Muscle layer of duodenum (tissue), 2 donors: Measurements from ENCODE around the gene GYPE.
"Not testable (repeated sequence)": the region's sequence is repeated elsewhere in the genome, so short reads cannot be mapped to it uniquely, and the experiment has no call there.

Experiments
- H3K27ac ChIP-seq: one replicate; pipeline ENCODE4 v1.7.0; 2013; ENCODE audit warnings: mild to moderate bottlenecking, low read length
- H3K27me3 ChIP-seq: one replicate; pipeline ENCODE4 v1.7.0; 2013; ENCODE audit warnings: low read depth, mild to moderate bottlenecking, control low read depth, low read length
- H3K36me3 ChIP-seq, 2 donors: one replicate each; pipeline ENCODE4 v1.7.0; 2013; ENCODE audit warnings: low read length in 2 of 2, control low read depth in 1 of 2, mild to moderate bottlenecking in 1 of 2; ENCODE audit not compliant: insufficient read depth in 2 of 2, control insufficient read depth in 1 of 2
- H3K4me1 ChIP-seq, 2 donors: one replicate each; pipeline ENCODE4 v1.7.0; 2013; ENCODE audit warnings: low read length in 2 of 2, mild to moderate bottlenecking in 2 of 2, control low read depth in 1 of 2, moderate library complexity in 1 of 2; ENCODE audit not compliant: insufficient read depth in 2 of 2, control insufficient read depth in 1 of 2
- H3K4me3 ChIP-seq, 2 donors: one replicate each; pipeline ENCODE4 v1.7.0; 2013; ENCODE audit warnings: low read length in 2 of 2, low read depth in 1 of 2, mild to moderate bottlenecking in 1 of 2
- H3K9me3 ChIP-seq, 2 donors: one replicate each; pipeline ENCODE4 v1.7.0; 2013; ENCODE audit warnings: low read length in 2 of 2, control low read depth in 1 of 2, mild to moderate bottlenecking in 1 of 2; ENCODE audit not compliant: control insufficient read depth in 1 of 2
- donor health status: healthy.

The GYPE gene

GRCh38 chr4:143862716-143863115, 42.6 kb downstream of the GYPE start:
- not testable (repeated sequence) for H3K4me3 ChIP-seq, H3K27ac ChIP-seq, H3K9me3 ChIP-seq, H3K27me3 ChIP-seq, H3K4me1 ChIP-seq, H3K36me3 ChIP-seq

DNA sequence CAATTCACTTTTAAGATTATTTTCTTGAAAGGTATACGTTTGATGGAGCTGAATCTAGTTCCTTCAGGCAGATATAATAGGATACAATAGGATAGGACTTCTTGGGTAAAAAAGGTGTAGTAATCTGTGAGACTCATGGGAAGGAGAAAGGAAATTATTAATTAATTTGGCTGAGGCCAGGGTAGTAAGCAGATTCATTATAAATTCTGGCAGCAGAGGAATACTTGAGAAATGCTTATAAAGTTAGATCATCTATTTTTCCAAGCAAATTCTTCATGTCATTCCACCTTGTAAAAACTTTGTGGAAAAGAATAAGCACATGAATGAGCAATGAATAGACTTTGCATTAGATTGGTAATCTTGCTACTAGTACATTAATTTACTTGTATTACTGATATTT, 46.9 kb downstream of the GYPE start:
- H3K36me3 ChIP-seq, result no peaks in the 10 kb centered on the region
- H3K27me3 ChIP-seq, result no peaks in the 10 kb centered on the region
- H3K4me1 ChIP-seq, result no peaks in the 10 kb centered on the region
- no peak overlapping the region for H3K27ac ChIP-seq
- no peak overlapping the region for H3K4me3 ChIP-seq
- no peaks in the 10 kb centered on the region for H3K9me3 ChIP-seq

DNA sequence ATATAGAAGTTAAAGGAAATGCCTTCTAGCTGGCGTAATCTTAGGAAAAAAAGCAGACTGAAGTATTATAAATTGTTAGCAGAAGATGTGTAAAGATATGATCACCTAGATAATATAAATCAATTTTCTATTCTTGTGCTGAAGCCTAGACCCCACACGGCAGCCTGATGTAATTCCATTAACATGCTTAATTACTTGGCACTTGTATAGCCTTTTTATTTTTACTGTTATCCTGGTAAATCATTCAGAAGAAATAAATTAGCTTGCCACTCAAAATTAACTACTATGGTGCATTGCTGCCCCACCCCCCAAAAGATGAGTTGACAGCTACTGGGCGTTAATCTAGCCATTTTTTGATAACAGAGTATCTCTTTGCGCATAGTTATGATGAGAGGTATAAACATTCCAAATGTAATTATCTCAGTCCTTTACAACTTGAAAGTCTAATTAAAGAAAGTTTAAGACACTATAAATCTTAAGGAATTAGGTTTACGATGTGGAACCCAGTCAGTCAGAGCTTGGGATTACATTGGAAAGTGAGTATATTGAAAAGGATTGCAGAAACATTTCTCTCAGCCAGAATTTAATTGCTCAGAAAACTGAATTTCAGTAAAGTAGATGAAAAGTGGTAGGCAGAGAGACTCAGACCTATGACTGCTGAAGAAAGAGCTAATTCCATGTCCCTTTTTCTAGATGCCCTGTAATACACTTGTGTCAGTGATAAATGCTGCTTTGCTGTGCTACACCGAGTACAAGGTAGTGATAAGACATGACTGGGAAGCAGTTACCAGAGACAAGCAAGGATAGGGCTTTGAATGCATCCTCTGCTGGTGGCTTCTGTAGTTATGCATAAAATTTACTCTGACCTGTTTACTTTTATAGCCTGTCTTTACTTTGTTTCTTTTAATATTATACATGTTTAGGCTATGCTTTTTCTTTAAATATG, 47.7 kb downstream of the GYPE start:
- not testable (repeated sequence) for H3K27me3 ChIP-seq, H3K36me3 ChIP-seq, H3K4me1 ChIP-seq, H3K27ac ChIP-seq, H3K9me3 ChIP-seq, H3K4me3 ChIP-seq

- H3K27me3 ChIP-seq, H3K36me3 ChIP-seq, H3K27ac ChIP-seq, H3K4me3 ChIP-seq, H3K9me3 ChIP-seq, H3K4me1 ChIP-seq: not testable (repeated sequence)
Observed at GRCh38 chr4:143856017-143856557, 49.3 kb downstream of the GYPE start.

- H3K4me1 ChIP-seq, H3K9me3 ChIP-seq, H3K36me3 ChIP-seq, H3K27ac ChIP-seq, H3K27me3 ChIP-seq, H3K4me3 ChIP-seq: not testable (repeated sequence)
Observed at GRCh38 chr4:143854645-143855044, 50.7 kb downstream of the GYPE start.

DNA sequence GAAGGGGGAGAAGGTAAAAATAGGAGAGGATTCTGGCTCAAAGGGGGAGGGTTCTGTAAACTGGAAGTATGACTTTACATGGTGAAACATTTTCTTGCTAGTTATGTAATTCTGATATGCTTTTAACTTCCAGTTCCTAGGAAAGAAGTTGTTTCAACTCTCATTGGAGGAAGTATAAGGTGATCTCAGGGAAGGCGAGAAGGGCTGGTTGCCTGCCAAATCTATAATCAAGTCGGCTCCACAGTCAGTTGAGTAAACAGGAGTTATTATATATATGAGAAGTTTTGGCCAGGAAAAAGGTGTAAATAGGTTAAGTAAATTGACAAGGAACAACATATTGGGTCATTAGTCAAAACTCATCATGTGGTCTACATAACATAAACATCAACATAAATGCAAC, 56.1 kb downstream of the GYPE start:
- H3K36me3 ChIP-seq, H3K4me3 ChIP-seq, H3K27ac ChIP-seq, H3K27me3 ChIP-seq, H3K4me1 ChIP-seq, H3K9me3 ChIP-seq: not testable (repeated sequence)

DNA sequence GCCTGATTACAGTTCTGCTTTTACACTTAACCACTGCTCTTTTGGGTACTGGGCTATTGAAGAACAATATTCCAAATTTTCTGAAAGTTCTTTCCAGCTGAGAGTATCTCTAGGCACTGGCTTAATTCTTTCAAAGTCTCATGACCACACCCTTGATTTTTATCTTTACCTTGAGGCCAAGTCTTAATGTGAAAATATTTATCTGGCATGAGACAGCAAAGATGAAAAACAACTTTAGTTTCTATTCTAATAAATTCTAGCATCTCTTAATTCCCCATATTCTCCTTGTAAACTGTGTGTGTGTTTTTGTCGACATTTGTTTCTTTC, 61.9 kb downstream of the GYPE start:
- H3K27ac ChIP-seq, H3K4me3 ChIP-seq, H3K36me3 ChIP-seq, H3K9me3 ChIP-seq, H3K4me1 ChIP-seq, H3K27me3 ChIP-seq: not testable (repeated sequence)

DNA sequence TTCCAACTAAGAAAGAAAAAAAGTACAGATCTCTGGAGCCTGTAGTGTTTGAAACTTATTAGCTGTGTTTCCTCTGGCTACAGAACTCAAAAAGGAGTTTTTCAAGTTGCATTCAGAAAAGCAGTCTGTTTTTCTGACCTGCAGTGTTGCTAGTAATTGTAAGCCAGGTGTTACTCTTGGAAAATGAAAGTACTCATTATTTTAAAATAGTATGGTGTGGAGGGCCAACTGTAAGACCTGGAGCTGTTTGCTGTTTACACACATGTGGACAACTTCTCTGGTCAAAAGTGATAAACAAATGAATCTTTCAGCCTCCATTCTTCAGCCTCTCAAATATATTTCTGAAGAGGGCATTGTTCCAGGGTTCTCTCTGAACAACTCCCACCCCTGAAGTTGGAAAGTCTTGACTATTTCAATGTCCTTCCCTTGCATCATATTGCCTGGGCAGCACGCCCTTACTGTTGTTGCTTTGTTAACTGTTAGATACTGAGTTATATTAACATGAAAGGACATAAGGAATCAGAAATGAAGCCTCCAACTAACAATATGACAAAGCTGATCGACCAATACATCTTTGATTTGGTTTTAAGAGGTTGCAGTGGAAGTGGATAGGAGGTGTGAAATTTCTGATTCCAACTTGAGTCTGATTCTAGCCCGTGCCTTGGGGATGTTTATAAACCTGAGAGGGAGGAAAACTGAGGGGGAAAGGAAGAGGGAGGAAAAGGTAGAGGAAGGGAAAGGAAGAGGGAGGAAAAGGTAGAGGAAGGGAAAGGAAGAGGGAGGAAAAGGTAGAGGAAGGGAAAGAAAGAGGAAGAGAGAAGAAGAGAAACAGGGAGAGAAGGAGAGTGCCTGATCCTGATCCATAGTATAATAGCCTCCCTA, 62.5 kb downstream of the GYPE start:
- H3K27ac ChIP-seq, H3K27me3 ChIP-seq, H3K9me3 ChIP-seq, H3K4me3 ChIP-seq, H3K36me3 ChIP-seq, H3K4me1 ChIP-seq: not testable (repeated sequence)

DNA sequence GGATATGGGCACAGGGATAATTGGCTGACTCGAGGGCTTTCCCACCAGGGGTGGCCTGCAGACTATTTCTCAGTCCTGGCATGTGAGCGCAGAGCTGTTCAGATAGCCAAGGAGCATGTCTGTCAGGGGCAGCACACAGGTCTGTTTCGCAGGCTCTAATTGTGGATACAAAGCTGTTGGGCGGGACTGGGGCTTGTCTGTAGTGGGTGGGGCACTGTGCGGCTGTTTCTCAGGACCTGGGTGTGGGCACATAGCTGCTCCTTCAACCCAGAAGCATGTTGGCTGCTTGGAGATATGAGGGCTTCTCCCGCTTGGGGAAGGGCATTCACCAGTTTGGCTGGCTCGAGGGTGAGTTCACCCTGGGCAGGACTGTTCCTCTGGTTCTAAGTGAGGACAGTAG, 65.9 kb downstream of the GYPE start:
- not testable (repeated sequence) for H3K27me3 ChIP-seq, H3K27ac ChIP-seq, H3K4me3 ChIP-seq, H3K36me3 ChIP-seq, H3K9me3 ChIP-seq, H3K4me1 ChIP-seq

- H3K4me1 ChIP-seq, H3K27me3 ChIP-seq, H3K27ac ChIP-seq, H3K4me3 ChIP-seq, H3K36me3 ChIP-seq, H3K9me3 ChIP-seq: not testable (repeated sequence)
Observed at GRCh38 chr4:143834196-143834595, 71.2 kb downstream of the GYPE start.

- H3K4me3 ChIP-seq, H3K9me3 ChIP-seq, H3K27ac ChIP-seq, H3K27me3 ChIP-seq, H3K36me3 ChIP-seq, H3K4me1 ChIP-seq: not testable (repeated sequence)
Observed at GRCh38 chr4:143833676-143834075, 71.7 kb downstream of the GYPE start.
